CD4-positive, alpha-beta T cell treated with Interferon gamma for 1 hour (primary cell): ENCODE data around the gene PIAS2.
"Not testable (repeated sequence)": the region's sequence is repeated elsewhere in the genome, so short reads cannot be mapped to it uniquely, and the experiment has no call there.

Experiments used
- DNase-seq: peaks from one replicate; pipeline ENCODE4 v3.0.0-alpha.2; 2020

PIAS2 gene

GRCh38 chr18:46899274-46899948 is 17.9 kb downstream of the PIAS2 start:
- DNase-seq, result no peak

GRCh38 chr18:46894124-46894523 is 23.2 kb downstream of the PIAS2 start:
- no peak for DNase-seq

GRCh38 chr18:46893360-46893759 is 23.9 kb downstream of the PIAS2 start:
- no peak for DNase-seq

GRCh38 chr18:46892842-46893241 is 24.5 kb downstream of the PIAS2 start:
- no peak for DNase-seq

- DNase-seq, result no peak
Measured at GRCh38 chr18:46891742-46892214, 25.5 kb downstream of the PIAS2 start.

GRCh38 chr18:46888965-46889364 is 28.3 kb downstream of the PIAS2 start:
- DNase-seq, result no peak

- no peak for DNase-seq
Measured at GRCh38 chr18:46886893-46887292, 30.4 kb downstream of the PIAS2 start.

GRCh38 chr18:46883180-46883579 is 34.1 kb downstream of the PIAS2 start:
- no peak for DNase-seq

GRCh38 chr18:46877329-46877987 is 39.8 kb downstream of the PIAS2 start:
- DNase-seq, result no peak

GRCh38 chr18:46868169-46868921 is 49.0 kb downstream of the PIAS2 start:
- DNase-seq, result no peak

GRCh38 chr18:46867367-46868143 is 49.8 kb downstream of the PIAS2 start:
- no peak for DNase-seq

- no peak for DNase-seq
Measured at GRCh38 chr18:46866523-46866922, 50.8 kb downstream of the PIAS2 start.

- not testable (repeated sequence) for DNase-seq
Measured at GRCh38 chr18:46865245-46865644, 52.1 kb downstream of the PIAS2 start.

- DNase-seq, result no peak
Measured at GRCh38 chr18:46859855-46860254, 57.5 kb downstream of the PIAS2 start.

- no peak for DNase-seq
Measured at GRCh38 chr18:46858290-46858689, 59.0 kb downstream of the PIAS2 start.

GRCh38 chr18:46856973-46857372 is 60.3 kb downstream of the PIAS2 start:
- DNase-seq, result no peak

GRCh38 chr18:46849007-46849406 is 68.3 kb downstream of the PIAS2 start:
- no peak for DNase-seq

- no peak for DNase-seq
Measured at GRCh38 chr18:46843372-46843771, 73.9 kb downstream of the PIAS2 start.

- DNase-seq, result no peak
Measured at GRCh38 chr18:46842583-46842982, 74.7 kb downstream of the PIAS2 start.

- no peak for DNase-seq
Measured at GRCh38 chr18:46833899-46834298, 83.4 kb downstream of the PIAS2 start.

- no peak for DNase-seq
Measured at GRCh38 chr18:46832849-46833248, 84.5 kb downstream of the PIAS2 start.

- not testable (repeated sequence) for DNase-seq
Measured at GRCh38 chr18:46832422-46832821, 84.9 kb downstream of the PIAS2 start.

- no peak for DNase-seq
Measured at GRCh38 chr18:46831434-46831833, 85.9 kb downstream of the PIAS2 start.
